H1 (cell line): Measurements from ENCODE around the gene ABCB10. TPM values are rescaled to one million over a fixed set of nuclear protein-coding genes. Genes with fewer than 3 reads are reported as not detected.

Experiments used
- CTCF ChIA-PET: fragments of 300-600 bp; sonication (Branson Sonifier 250); formaldehyde crosslinking; loops from one replicate; lab custom pipeline; 2021; ENCODE audit not compliant: partially characterized antibody; lab: Charles Lee
- POLR2A ChIA-PET: fragments of 300-600 bp; sonication (Branson Sonifier 250); formaldehyde crosslinking; loops from one replicate; lab custom pipeline; 2021; ENCODE audit warnings: inconsistent platforms; ENCODE audit not compliant: partially characterized antibody; lab: Charles Lee
- DNase-seq, 2 experiments: peaks; one replicate each; pipeline versions ENCODE4 v3.0.0 to v3.0.0-alpha.2; 2010 to 2022; ENCODE audit warnings: low spot score in 2 of 2, low read depth in 1 of 2, mixed read lengths in 1 of 2
- FAIRE-seq: peaks from 2 replicates; lab custom pipeline; 2011; peaks lifted over from hg19 to GRCh38; lab: Jason Lieb, UNC
- H2AFZ ChIP-seq: 2 replicates; pipeline ENCODE4 v1.8.1; 2012; ENCODE audit warnings: low read length, inconsistent platforms
- H2AK5ac ChIP-seq: 2 replicates; pipeline ENCODE4 v1.6.1; 2013; ENCODE audit warnings: low read depth, low read length
- H2BK120ac ChIP-seq: replicated peaks from 2 replicates; pipeline ENCODE3; 2013; ENCODE audit warnings: low read depth, low read length, inconsistent platforms
- H2BK12ac ChIP-seq: 2 replicates; pipeline ENCODE4 v1.6.1; 2013; ENCODE audit warnings: low read depth, low read length
- H2BK15ac ChIP-seq: 2 replicates; pipeline ENCODE4 v1.6.1; 2013; ENCODE audit warnings: low read length
- H2BK20ac ChIP-seq: 2 replicates; pipeline ENCODE4 v1.6.1; 2013; ENCODE audit warnings: low read length
- H2BK5ac ChIP-seq: 2 replicates; pipeline ENCODE4 v1.6.1; 2013; ENCODE audit warnings: low read depth, low read length
- H3K14ac ChIP-seq: 2 replicates; pipeline ENCODE4 v1.6.1; 2013; ENCODE audit warnings: inconsistent platforms; ENCODE audit not compliant: insufficient read length
- H3K18ac ChIP-seq: 2 replicates; pipeline ENCODE4 v1.6.1; 2013; ENCODE audit warnings: low read length; ENCODE audit errors: extremely low read depth
- H3K23ac ChIP-seq: 2 replicates; pipeline ENCODE4 v1.6.1; 2013; ENCODE audit warnings: inconsistent platforms; ENCODE audit not compliant: insufficient read length
- H3K23me2 ChIP-seq: 2 replicates; pipeline ENCODE4 v1.6.1; 2013; ENCODE audit warnings: low read depth, low read length
- H3K27ac ChIP-seq: 2 replicates; pipeline ENCODE4 v1.6.1; 2011; ENCODE audit warnings: low read depth, low read length, inconsistent platforms
- H3K27me3 ChIP-seq, 4 experiments: replicated peaks in 1 of 4; 1 replicate in 1 of 4; 2 replicates in 3 of 4; pipeline versions ENCODE4 v1.6.1 to v1.8.1; 2011 to 2013; ENCODE audit warnings: low read length in 3 of 4, mild to moderate bottlenecking in 3 of 4, inconsistent platforms in 2 of 4, mixed read lengths in 2 of 4, moderate library complexity in 1 of 4; ENCODE audit not compliant: control insufficient read depth in 3 of 4, insufficient read depth in 3 of 4; ENCODE audit errors: extremely low read depth in 1 of 4
- H3K36me3 ChIP-seq, 4 experiments: 2 replicates each; pipeline versions ENCODE4 v1.6.1 to v1.8.1; 2011 to 2013; ENCODE audit warnings: mild to moderate bottlenecking in 4 of 4, low read length in 3 of 4, moderate library complexity in 2 of 4, control low read depth in 1 of 4, inconsistent platforms in 1 of 4; ENCODE audit not compliant: insufficient read depth in 4 of 4, control insufficient read depth in 2 of 4
- H3K4ac ChIP-seq: replicated peaks from 2 replicates; pipeline ENCODE3; 2013; ENCODE audit warnings: low read length, low read depth, mixed read lengths, inconsistent platforms; ENCODE audit not compliant: insufficient read length
- H3K4me1 ChIP-seq, 4 experiments: replicated peaks in 1 of 4; 1 replicate in 1 of 4; 2 replicates in 3 of 4; pipeline versions ENCODE4 v1.6.1 to v1.8.1; 2011 to 2013; ENCODE audit warnings: low read length in 3 of 4, inconsistent platforms in 2 of 4, mixed read lengths in 1 of 4; ENCODE audit not compliant: insufficient read depth in 4 of 4, control insufficient read depth in 3 of 4
- H3K4me2 ChIP-seq, 2 experiments: 2 replicates each; pipeline versions ENCODE4 v1.6.1 to v1.8.1; 2011 to 2013; ENCODE audit warnings: low read depth in 2 of 2, low read length in 2 of 2, control low read depth in 1 of 2, inconsistent platforms in 1 of 2, mild to moderate bottlenecking in 1 of 2; ENCODE audit not compliant: insufficient read depth in 1 of 2
- H3K4me3 ChIP-seq, 4 experiments: fragments of 200-600, 300-600 bp in 1 of 4; sonication (generic), shearing (Covaris generic), sonication (Bioruptor Twin) in 1 of 4; 2 replicates each; pipeline versions ENCODE4 v1.5.1 to v1.8.1; 2011 to 2016; ENCODE audit warnings: low read length in 4 of 4, low read depth in 3 of 4, control low read depth in 2 of 4, inconsistent platforms in 2 of 4, mild to moderate bottlenecking in 2 of 4, mixed read lengths in 1 of 4, moderate library complexity in 1 of 4; ENCODE audit not compliant: insufficient read depth in 2 of 4; ENCODE audit errors: extremely low read depth in 1 of 4
- H3K56ac ChIP-seq: replicated peaks from 2 replicates; pipeline ENCODE3; 2013; ENCODE audit warnings: low read depth, mild to moderate bottlenecking, mixed read lengths, low read length, inconsistent platforms; ENCODE audit not compliant: insufficient read length
- H3K79me1 ChIP-seq: 2 replicates; pipeline ENCODE4 v1.6.1; 2013; ENCODE audit warnings: low read depth, low read length, control low read depth
- H3K79me2 ChIP-seq, 2 experiments: 2 replicates each; pipeline versions ENCODE4 v1.6.1 to v1.8.1; 2012 to 2013; ENCODE audit warnings: low read length in 2 of 2, mild to moderate bottlenecking in 2 of 2, inconsistent platforms in 1 of 2; ENCODE audit not compliant: insufficient read depth in 2 of 2, control insufficient read depth in 1 of 2
- H3K9ac ChIP-seq, 4 experiments: replicated peaks in 1 of 4; 1 replicate in 1 of 4; 2 replicates in 3 of 4; pipeline versions ENCODE4 v1.6.1 to v1.8.1; 2011 to 2013; ENCODE audit warnings: low read depth in 3 of 4, low read length in 3 of 4, control low read depth in 2 of 4, mild to moderate bottlenecking in 2 of 4, moderate library complexity in 2 of 4, inconsistent platforms in 1 of 4; ENCODE audit errors: extremely low read depth in 1 of 4
- H3K9me3 ChIP-seq, 2 experiments: 2 replicates each; pipeline versions ENCODE4 v1.6.1 to v1.8.1; 2012 to 2013; ENCODE audit warnings: mild to moderate bottlenecking in 2 of 2, moderate library complexity in 2 of 2, control low read depth in 1 of 2, inconsistent platforms in 1 of 2, low read depth in 1 of 2, low read length in 1 of 2, mixed read lengths in 1 of 2; ENCODE audit not compliant: insufficient read depth in 2 of 2
- H4K20me1 ChIP-seq, 2 experiments: replicated peaks in 1 of 2; 2 replicates each; pipeline versions ENCODE3 to v1.8.1; 2011 to 2013; ENCODE audit warnings: inconsistent platforms in 2 of 2, low read length in 2 of 2, mild to moderate bottlenecking in 1 of 2; ENCODE audit not compliant: insufficient read depth in 2 of 2, control insufficient read depth in 1 of 2
- H4K5ac ChIP-seq: 2 replicates; pipeline ENCODE4 v1.6.1; 2013; ENCODE audit warnings: low read length, low read depth, mixed read lengths, inconsistent platforms; ENCODE audit not compliant: insufficient read length
- H4K8ac ChIP-seq: 2 replicates; pipeline ENCODE4 v1.8.0; 2013; ENCODE audit warnings: mild to moderate bottlenecking, moderate library complexity, low read length, inconsistent platforms; ENCODE audit not compliant: insufficient read depth; ENCODE audit errors: extremely low read depth
- H4K91ac ChIP-seq: replicated peaks from 2 replicates; pipeline ENCODE3; 2013; ENCODE audit warnings: low read length, mixed read lengths, inconsistent platforms; ENCODE audit not compliant: insufficient read length
- CBX5 ChIP-seq: fragments of 300-800, 300-1000 bp; sonication (generic); IDR thresholded peaks from 2 replicates; pipeline ENCODE4 v1.7.1; 2016; ENCODE audit warnings: antibody characterized with exemption, low read length, low read depth
- CTBP2 ChIP-seq: IDR thresholded peaks from 2 replicates; pipeline ENCODE4 v1.7.0; 2011; ENCODE audit warnings: borderline replicate concordance, mild to moderate bottlenecking, moderate library complexity, mixed read lengths, low read length; ENCODE audit not compliant: insufficient read depth, insufficient read length
- E2F6 ChIP-seq: IDR thresholded peaks from 2 replicates; pipeline ENCODE4 v1.6.1; 2012; ENCODE audit warnings: inconsistent platforms
- RBBP5 ChIP-seq: IDR thresholded peaks from 2 replicates; pipeline ENCODE4 v1.7.1; 2012; ENCODE audit warnings: low read depth, mild to moderate bottlenecking, inconsistent platforms, low read length, moderate library complexity, borderline replicate concordance
- SIX5 ChIP-seq: IDR thresholded peaks from 2 replicates; pipeline ENCODE4 v1.6.1; 2011; ENCODE audit warnings: mild to moderate bottlenecking, low read depth, low read length
- SP1 ChIP-seq: IDR thresholded peaks from 2 replicates; pipeline ENCODE4 v1.6.1; 2011; ENCODE audit warnings: low read depth, low read length
- SP4 ChIP-seq: IDR thresholded peaks from 2 replicates; pipeline ENCODE4 v1.6.1; 2012; ENCODE audit warnings: low read length, inconsistent platforms
- TAF1 ChIP-seq: IDR thresholded peaks from 2 replicates; pipeline ENCODE4 v1.6.1; 2011; ENCODE audit warnings: mild to moderate bottlenecking, low read depth, low read length
- TCF12 ChIP-seq: IDR thresholded peaks from 2 replicates; pipeline ENCODE4 v1.6.1; 2011; ENCODE audit warnings: low read depth, mild to moderate bottlenecking, low read length
- WGBS, 2 experiments: shearing (Covaris generic) in 1 of 2; methylation state at CpG; one replicate each; pipeline versions ENCODE4 v1.1.6 to v1.1.7; 2013 to 2015; ENCODE audit warnings: low lambda C conversion rate in 2 of 2, mixed read lengths in 2 of 2, inconsistent platforms in 1 of 2, low coverage in 1 of 2, missing lambda C conversion rate in 1 of 2; ENCODE audit not compliant: insufficient replicate concordance in 2 of 2, insufficient coverage in 1 of 2, insufficient read length in 1 of 2; ENCODE audit errors: extremely low coverage in 1 of 2, missing lambda C conversion rate in 1 of 2; 5-methylcytosine and 5-hydroxymethylcytosine counted together
- polyA plus RNA-seq, 7 experiments: library from polyadenylated mRNA; depleted of rRNA in 3 of 7; stranded (reverse) in 5 of 7; unstranded in 2 of 7; fragments of >200 nt in 5 of 7; fragments of 200-250 nt in 2 of 7; gene quantifications; 1 replicate in 5 of 7; 2 replicates in 1 of 7; 4 replicates in 1 of 7; pipeline versions ENCODE4 v1.2.1 to v1.2.3, GENCODE V29; 2011 to 2013; ENCODE audit warnings: missing spikeins in 2 of 7, mixed read lengths in 2 of 7
- total RNA-seq: library from RNA; stranded (reverse); fragmentation: NEBNext Ultra II Directional; extraction: Animal tissue kit (Norgen Biotek cat#: 25700); gene quantifications from 2 replicates; pipeline ENCODE4 v1.2.1, GENCODE V29; 2021

The ABCB10 gene
- total and polyA plus RNA-seq, 2 of the 8 experiments (the other 6 are each of a cell fraction or from before 2014, with no cell fraction given), result 3.6 to 11.9 TPM

DNA sequence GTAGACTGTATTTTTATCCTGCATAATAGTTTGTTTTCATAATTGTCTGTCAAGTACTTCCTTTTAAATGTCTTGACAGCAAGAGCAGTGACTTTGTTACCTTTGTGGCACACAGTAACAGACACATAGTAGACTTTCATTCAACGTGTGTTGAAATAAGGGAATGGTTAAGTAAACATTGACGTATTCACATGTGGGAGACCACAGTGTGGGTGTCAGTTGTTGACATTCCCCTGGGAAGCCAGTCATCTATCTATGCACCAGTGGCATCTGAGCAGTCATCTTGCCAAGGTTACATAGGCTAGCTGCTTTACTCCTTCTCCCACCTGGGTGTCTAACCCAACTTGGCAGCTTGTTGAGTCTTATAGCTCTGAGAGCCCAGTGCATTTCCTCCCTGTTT is 48.9 kb downstream of the ABCB10 start:
- H3K4me2 ChIP-seq, result no peak overlapping the region; a peak in 1 of 4 replicates
- FAIRE-seq (no peak), DNase-seq (no peak)
- H3K14ac ChIP-seq, result no peak overlapping the region
- H3K79me1 ChIP-seq, result no peaks in the 10 kb centered on the region; the same call in 1 of the 2 replicates
- no peaks in the 10 kb centered on the region for H3K27me3 ChIP-seq
- ChIA-PET CTCF (interaction anchor here (0.6 to 1.9 kb wide), 3 partner anchors 13 to 381 kb away, joined by 3 to 4 read pairs (median 3); no protein-coding TSS in a partner anchor), POLR2A (interaction anchor here (1.2 to 2.2 kb wide), 4 partner anchors 11 to 255 kb away, joined by 3 to 13 read pairs (median 4); no protein-coding TSS in a partner anchor)
- peaks cover 11% of the 10 kb centered on the region for H3K23me2 ChIP-seq
- no peak overlapping the region for H2BK12ac ChIP-seq
- peaks cover 6 to 22% of the 10 kb centered on the region in 2 experiments; a peak in 3 of 4 replicates for H3K79me2 ChIP-seq
- H3K18ac ChIP-seq, result no peak overlapping the region
- 0 out of 2 replicates have a peak overlapping the region, but pooled peaks have one; percentile 33 for H2AK5ac ChIP-seq
- H3K9me3 ChIP-seq, result no peaks in the 10 kb centered on the region
- H2BK15ac ChIP-seq, result no peak overlapping the region
- H3K4me1 ChIP-seq, result peaks cover 0 to 5% (median 3%) of the 10 kb centered on the region in 4 experiments; a peak in 6 of 7 replicates
- no peak overlapping the region for H3K23ac ChIP-seq
- no peak overlapping the region for H4K91ac ChIP-seq
- H3K4me3 ChIP-seq, result no peak overlapping the region
- no peak overlapping the region for H2AFZ ChIP-seq
- no peak overlapping the region for H3K4ac ChIP-seq
- H4K20me1 ChIP-seq, result no peaks in the 10 kb centered on the region
- no peak for TF ChIP-seq TCF12
- TF ChIP-seq CTBP2, result no peak
- TF ChIP-seq TAF1, result no peak
- TF ChIP-seq E2F6, result no peak
- no peak for TF ChIP-seq SIX5
- no peak for TF ChIP-seq CBX5
- TF ChIP-seq SP4, result no peak
- no peak for TF ChIP-seq SP1
- no peak for TF ChIP-seq RBBP5
- H2BK20ac ChIP-seq, result no peak overlapping the region
- H2BK5ac ChIP-seq, result no peak overlapping the region
- H3K36me3 ChIP-seq, result peaks cover 0 to 8% (median 1%) of the 10 kb centered on the region in 4 experiments; a peak in 3 of 8 replicates
- no peak overlapping the region for H2BK120ac ChIP-seq
- H3K9ac ChIP-seq, result no peak overlapping the region
- no peak overlapping the region for H4K8ac ChIP-seq
- H4K5ac ChIP-seq, result no peak overlapping the region
- WGBS, 2 experiments, result 96% methylated on average over 2 of the region's 2 CpGs; no CpG with 5 or more reads in 1 of the 2 experiments
- H3K27ac ChIP-seq, result no peak overlapping the region
- no peak overlapping the region for H3K56ac ChIP-seq
